B cell (primary cell): ENCODE results near the gene WNK2. TPM values are rescaled to one million over a fixed set of nuclear protein-coding genes. Genes with fewer than 3 reads are reported as not detected.
A peak's percentile ranks its signal among the peaks of the same experiment; 100 is the strongest.
"Not testable (repeated sequence)": the region's sequence is repeated elsewhere in the genome, so short reads cannot be mapped to it uniquely, and the experiment has no call there.

Source experiments
- ATAC-seq: fragments of 200-7000 bp; cut with Tn5 transposase; one replicate; pipeline ENCODE4 v1.10.0; 2021; ENCODE audit warnings: low read depth, mild to moderate bottlenecking, moderate number of reproducible peaks, moderate library complexity
- CTCF ChIA-PET: fragments of 350-600 bp; sonication (Branson Sonifier 250); formaldehyde crosslinking; loops from one replicate; lab custom pipeline; 2021; ENCODE audit warnings: antibody characterized with exemption, inconsistent platforms; lab: Charles Lee
- POLR2A ChIA-PET: fragments of 350-600 bp; sonication (Branson Sonifier 250); formaldehyde crosslinking; loops from one replicate; lab custom pipeline; 2021; ENCODE audit warnings: antibody characterized with exemption; lab: Charles Lee
- DNase-seq: peaks from one replicate; pipeline ENCODE4 v3.0.0; 2013
- H2AFZ ChIP-seq: 2 replicates; pipeline ENCODE4 v1.6.1; 2012; ENCODE audit warnings: mild to moderate bottlenecking, low read depth, low read length; ENCODE audit not compliant: insufficient read depth, poor library complexity, severe bottlenecking
- H3K27ac ChIP-seq, 2 donors: 1 replicate in 1 of 2; 2 replicates in 1 of 2; pipeline ENCODE4 v1.5.1; 2012 to 2013; ENCODE audit warnings: low read length in 2 of 2, mild to moderate bottlenecking in 2 of 2, moderate library complexity in 1 of 2
- H3K27me3 ChIP-seq, 4 experiments: fragments of 200-600 bp in 1 of 4; sonication (generic) in 1 of 4; replicated peaks in 1 of 4; 1 replicate in 2 of 4; 2 replicates in 2 of 4; pipeline versions ENCODE4 v1.6.1 to v1.7.0; 2013 to 2016; ENCODE audit warnings: low read length in 3 of 4, mild to moderate bottlenecking in 2 of 4, mixed read lengths in 1 of 4, moderate library complexity in 1 of 4; ENCODE audit not compliant: insufficient read depth in 4 of 4, control insufficient read depth in 3 of 4; ENCODE audit errors: control extremely low read depth in 1 of 4
- H3K36me3 ChIP-seq, 2 experiments: replicated peaks in 1 of 2; 1 replicate in 1 of 2; 2 replicates in 1 of 2; pipeline versions ENCODE4 v1.6.1 to v1.7.1; 2013; ENCODE audit warnings: low read length in 1 of 2; ENCODE audit not compliant: insufficient read depth in 2 of 2, control insufficient read depth in 1 of 2; ENCODE audit errors: control extremely low read depth in 1 of 2, extremely low read depth in 1 of 2
- H3K4me1 ChIP-seq, 2 donors: fragments of 200-600 bp in 1 of 2; sonication (generic) in 1 of 2; 1 replicate in 1 of 2; 2 replicates in 1 of 2; pipeline versions ENCODE4 v1.5.1 to v1.6.1; 2013 to 2017; ENCODE audit warnings: low read length in 2 of 2; ENCODE audit not compliant: control insufficient read depth in 2 of 2, insufficient read depth in 2 of 2
- H3K4me2 ChIP-seq: replicated peaks from 2 replicates; pipeline ENCODE3; 2012; ENCODE audit warnings: mild to moderate bottlenecking, low read depth, low read length; ENCODE audit not compliant: poor library complexity, severe bottlenecking
- H3K4me3 ChIP-seq, 5 experiments: fragments of 200-600 bp in 1 of 5; sonication (generic) in 1 of 5; 1 replicate in 3 of 5; 2 replicates in 2 of 5; pipeline versions ENCODE4 v1.5.1 to v1.7.0; 2011 to 2016; ENCODE audit warnings: low read length in 4 of 5, mild to moderate bottlenecking in 4 of 5, low read depth in 2 of 5, control low read depth in 1 of 5, moderate library complexity in 1 of 5; ENCODE audit not compliant: insufficient read depth in 1 of 5; ENCODE audit errors: control extremely low read depth in 1 of 5, extremely low read depth in 1 of 5
- H3K79me2 ChIP-seq: fragments of 200-600 bp; sonication (generic); one replicate; pipeline ENCODE4 v1.6.0; 2016; ENCODE audit warnings: low read length; ENCODE audit not compliant: control insufficient read depth, insufficient read depth
- H3K9ac ChIP-seq: fragments of 200-600 bp; sonication (generic); 2 replicates; pipeline ENCODE4 v1.6.1; 2017; ENCODE audit warnings: mild to moderate bottlenecking, low read length, moderate library complexity
- H3K9me3 ChIP-seq, 3 donors: one replicate each; pipeline versions ENCODE4 v1.6.1 to v1.7.1; 2013; ENCODE audit warnings: low read length in 2 of 3; ENCODE audit not compliant: control insufficient read depth in 2 of 3, insufficient read depth in 1 of 3; ENCODE audit errors: control extremely low read depth in 1 of 3
- H4K20me1 ChIP-seq: 2 replicates; pipeline ENCODE4 v1.6.0; 2012; ENCODE audit warnings: mild to moderate bottlenecking, low read length; ENCODE audit not compliant: insufficient read depth, control insufficient read depth, poor library complexity, severe bottlenecking
- H3K27ac Mint-ChIP-seq: one replicate; pipeline ENCODE4 v1.8.0; 2021; ENCODE audit warnings: mixed read lengths
- H3K27me3 Mint-ChIP-seq: one replicate; pipeline ENCODE4 v1.8.0; 2021; ENCODE audit warnings: mixed read lengths
- H3K4me1 Mint-ChIP-seq: one replicate; pipeline ENCODE4 v1.8.0; 2021; ENCODE audit warnings: mixed read lengths
- H3K4me3 Mint-ChIP-seq: one replicate; pipeline ENCODE4 v1.8.0; 2021; ENCODE audit warnings: mixed read lengths
- H3K9me3 Mint-ChIP-seq: one replicate; pipeline ENCODE4 v1.8.0; 2022; ENCODE audit warnings: mixed read lengths; ENCODE audit not compliant: insufficient read depth
- EZH2 ChIP-seq: IDR thresholded peaks from 2 replicates; pipeline ENCODE4 v1.6.1; 2012; ENCODE audit warnings: borderline replicate concordance, low read depth, mild to moderate bottlenecking, moderate library complexity, low read length; ENCODE audit not compliant: insufficient read depth, poor library complexity, severe bottlenecking
- WGBS: methylation state at CpG from one replicate; pipeline ENCODE4 v1.1.5; 2013; ENCODE audit warnings: missing lambda C conversion rate; ENCODE audit not compliant: insufficient coverage; 5-methylcytosine and 5-hydroxymethylcytosine counted together
- intact Hi-C: fragments of 100-400 bp; cut with micrococcal nuclease; formaldehyde crosslinking; loops from one replicate; pipeline ENCODE4 v1.10.0; 2022
- polyA plus RNA-seq: library from polyadenylated mRNA; depleted of rRNA; stranded (reverse); fragments of >200 nt; gene quantifications from 2 replicates; pipeline ENCODE4 v1.2.3, GENCODE V29; 2012
- total RNA-seq, 2 donors: library from RNA; stranded (reverse); fragments of 120-200 nt in 1 of 2; gene quantifications; 1 replicate in 1 of 2; 2 replicates in 1 of 2; pipeline versions ENCODE4 v1.2.3 to v1.2.4, GENCODE V29; 2013 to 2022
- TF ChIP-seq, protein P1 (sequence below): fragments of 200-600 bp; IDR thresholded peaks from one replicate; pipeline ENCODE4 v1.8.0; 2022; ENCODE audit warnings: antibody characterized with exemption, mild to moderate bottlenecking

WNK2 gene
- total and polyA plus RNA-seq, 2 donors (not counting 1 experiment from before 2014, with no cell fraction given): 0.49 TPM; not detected in 1

DNA sequence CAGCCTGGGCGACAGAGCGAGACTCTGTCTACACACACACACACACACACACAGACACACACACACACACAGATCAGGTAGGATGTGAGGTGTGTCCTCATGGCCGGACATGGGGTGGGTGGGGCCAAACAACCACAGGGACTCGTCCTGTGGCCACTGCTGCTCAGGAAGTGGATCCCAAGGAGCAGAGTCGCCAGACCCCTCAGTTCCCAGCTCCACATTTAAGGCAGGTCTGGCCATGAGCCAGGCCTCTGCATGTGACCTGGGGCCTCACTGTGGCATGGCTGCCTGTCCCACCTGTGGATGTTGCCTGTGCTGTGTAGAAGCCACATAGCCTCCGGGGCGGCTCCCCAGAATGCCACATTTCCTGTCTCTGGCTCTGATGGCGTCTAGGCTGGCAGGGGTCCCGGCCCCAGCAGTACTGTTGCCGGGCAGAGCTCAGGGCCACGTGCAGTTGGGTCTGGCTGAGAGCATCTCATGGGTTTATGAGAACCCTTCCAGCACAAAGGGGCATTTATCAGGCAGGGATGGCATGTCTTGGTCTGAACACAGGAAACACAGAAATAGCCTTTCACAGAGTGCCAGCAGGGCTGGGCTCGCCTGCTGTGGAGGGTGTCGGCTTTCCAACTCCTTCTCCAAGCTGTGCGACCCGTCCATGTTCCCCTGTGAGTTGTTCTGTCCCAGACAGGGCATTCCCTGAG lies 40.0 kb upstream of the WNK2 start:
- POLR2A ChIA-PET: no interaction called here
- CTCF ChIA-PET: interaction anchor here (1.8 kb wide), 1 partner anchor 10 kb away, joined by 10 read pairs; no protein-coding TSS in a partner anchor
- H3K4me1 Mint-ChIP-seq: peaks cover 21% of the 10 kb centered on the region
- H4K20me1 ChIP-seq: no peaks in the 10 kb centered on the region
- peak overlapping the region; percentile 57 for H3K27ac Mint-ChIP-seq
- H3K27me3 Mint-ChIP-seq: no peaks in the 10 kb centered on the region
- peak overlapping the region; percentile 49 for H3K4me2 ChIP-seq
- peak overlapping the region; percentile 15 for H3K9ac ChIP-seq
- peak; percentile 47 for ATAC-seq
- 8% methylated on average over 13 of the region's 15 CpGs for WGBS
- peaks cover 9 to 26% of the 10 kb centered on the region in 2 donors for H3K4me1 ChIP-seq
- no peaks in the 10 kb centered on the region for H3K36me3 ChIP-seq
- peaks cover 0 to 4% (median 0%) of the 10 kb centered on the region in 3 donors for H3K9me3 ChIP-seq
- peak overlapping the region; percentile 57 for H2AFZ ChIP-seq
- no peak overlapping the region for H3K27ac ChIP-seq
- peaks cover 0 to 10% (median 0%) of the 10 kb centered on the region in 4 experiments for H3K27me3 ChIP-seq
- TF ChIP-seq, protein P1, sequence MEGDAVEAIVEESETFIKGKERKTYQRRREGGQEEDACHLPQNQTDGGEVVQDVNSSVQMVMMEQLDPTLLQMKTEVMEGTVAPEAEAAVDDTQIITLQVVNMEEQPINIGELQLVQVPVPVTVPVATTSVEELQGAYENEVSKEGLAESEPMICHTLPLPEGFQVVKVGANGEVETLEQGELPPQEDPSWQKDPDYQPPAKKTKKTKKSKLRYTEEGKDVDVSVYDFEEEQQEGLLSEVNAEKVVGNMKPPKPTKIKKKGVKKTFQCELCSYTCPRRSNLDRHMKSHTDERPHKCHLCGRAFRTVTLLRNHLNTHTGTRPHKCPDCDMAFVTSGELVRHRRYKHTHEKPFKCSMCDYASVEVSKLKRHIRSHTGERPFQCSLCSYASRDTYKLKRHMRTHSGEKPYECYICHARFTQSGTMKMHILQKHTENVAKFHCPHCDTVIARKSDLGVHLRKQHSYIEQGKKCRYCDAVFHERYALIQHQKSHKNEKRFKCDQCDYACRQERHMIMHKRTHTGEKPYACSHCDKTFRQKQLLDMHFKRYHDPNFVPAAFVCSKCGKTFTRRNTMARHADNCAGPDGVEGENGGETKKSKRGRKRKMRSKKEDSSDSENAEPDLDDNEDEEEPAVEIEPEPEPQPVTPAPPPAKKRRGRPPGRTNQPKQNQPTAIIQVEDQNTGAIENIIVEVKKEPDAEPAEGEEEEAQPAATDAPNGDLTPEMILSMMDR: no peak
- TF ChIP-seq EZH2: no peak
- peak; percentile 56 for DNase-seq
- peaks cover 2% of the 10 kb centered on the region for H3K9me3 Mint-ChIP-seq
- intact Hi-C loops: no loop called here
- no peaks in the 10 kb centered on the region for H3K79me2 ChIP-seq
- H3K4me3 ChIP-seq: no peak overlapping the region
- no peak overlapping the region for H3K4me3 Mint-ChIP-seq

DNA sequence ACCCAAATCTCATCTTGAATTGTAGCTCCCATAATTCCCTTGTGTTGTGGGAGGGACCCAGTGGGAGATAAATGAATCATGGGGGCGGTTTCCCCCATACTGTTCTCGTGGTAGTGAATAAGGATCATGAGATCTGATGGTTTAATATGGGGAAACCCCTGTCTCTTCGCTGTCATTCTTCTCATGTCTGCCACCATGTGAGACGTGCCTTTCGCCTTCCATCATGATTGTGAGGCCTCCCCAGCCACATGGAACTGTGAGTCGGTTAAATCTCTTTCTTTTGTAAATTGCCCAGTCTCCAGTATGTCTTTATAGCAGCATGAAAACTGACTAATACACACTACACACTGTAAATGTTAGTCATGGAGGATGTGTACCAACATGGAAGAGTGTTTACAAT lies 37.2 kb upstream of the WNK2 start:
- H3K27ac ChIP-seq, H2AFZ ChIP-seq, H3K27ac Mint-ChIP-seq, H3K9me3 ChIP-seq, H3K4me2 ChIP-seq, CTCF ChIA-PET, H3K27me3 ChIP-seq, POLR2A ChIA-PET, H3K4me3 Mint-ChIP-seq, H3K79me2 ChIP-seq, H3K4me3 ChIP-seq, H3K9ac ChIP-seq, H3K27me3 Mint-ChIP-seq, H3K9me3 Mint-ChIP-seq, ATAC-seq, intact Hi-C loops, H4K20me1 ChIP-seq, H3K36me3 ChIP-seq: not testable (repeated sequence)
- whole genome bisulfite sequencing: 100% methylated on average over 1 of the region's 6 CpGs
- peaks cover 18% of the 10 kb centered on the region for H3K4me1 Mint-ChIP-seq
- H3K4me1 ChIP-seq: peaks cover 9 to 17% of the 10 kb centered on the region in 2 donors
- DNase-seq: peak; percentile 28
